ENCODE results near the gene IQGAP1. TPM values are rescaled to one million over a fixed set of nuclear protein-coding genes. Genes with fewer than 3 reads are reported as not detected.

The IQGAP1 gene
- total and polyA plus RNA-seq, 9 of the 15 experiments (the other 6 are each of a cell fraction or from before 2014, with no cell fraction given) = 37.6 to 143 (median 77.7) TPM

GRCh38 chr15:90481023-90481422 lies 93.0 kb downstream of the IQGAP1 start:
- H3K79me2 ChIP-seq (ENCODE audit: control insufficient read depth, insufficient read depth, low read length) = no peaks in the 10 kb centered on the region
- peaks cover 60% of the 10 kb centered on the region for H3K36me3 ChIP-seq (ENCODE audit: control insufficient read depth, insufficient read depth, low read length)
- no TSS peak for BruUV-seq (replicated peaks)
- TF ChIP-seq CCAR2 (IDR thresholded peaks at IDR 0.05; ENCODE audit: low read depth, low read length) = no peak
- TF ChIP-seq HNRNPK (IDR thresholded peaks at IDR 0.05; ENCODE audit: low read depth, low read length, poor library complexity, severe bottlenecking) = no peak
- no peak for TF ChIP-seq MEF2D (tag; conservative IDR thresholded peaks at IDR 0.05; ENCODE audit: low read depth)
- no peak for TF ChIP-seq ZBTB1 (CRISPR knock-in tag; IDR thresholded peaks at IDR 0.05; ENCODE audit: borderline replicate concordance, low read depth)
- no peak for TF ChIP-seq PCBP1 (IDR thresholded peaks at IDR 0.05; ENCODE audit: low read depth, low read length, poor library complexity, severe bottlenecking)
- no peak for TF ChIP-seq ELK3 (CRISPR knock-in tag; IDR thresholded peaks at IDR 0.05)
- no peak for TF ChIP-seq MCM3 (IDR thresholded peaks at IDR 0.05)
- no peak for TF ChIP-seq ZBTB40 (IDR thresholded peaks at IDR 0.05)
- no peak for TF ChIP-seq ZBTB40 (CRISPR knock-in tag; IDR thresholded peaks at IDR 0.05)
- TF ChIP-seq ZNF347 (CRISPR knock-in tag; IDR thresholded peaks at IDR 0.05; ENCODE audit: low read depth) = no peak
- no peak for TF ChIP-seq SIRT6 (IDR thresholded peaks at IDR 0.05; ENCODE audit: low read depth, low read length)
- no peak for TF ChIP-seq KDM5B (IDR thresholded peaks at IDR 0.05; ENCODE audit: insufficient replicate concordance, low read depth, low read length)
- ChIA-PET POLR2A (interaction anchor here (0.6 to 1.0 kb wide), 4 partner anchors 17 to 129 kb away, joined by 3 to 4 read pairs (median 3); partner anchors contain the start of gene ZNF774), CTCF (ENCODE audit: low intra/inter-chr PET ratio) (interaction anchor here (0.5 to 5.4 kb wide), 3 partner anchors 160 to 212 kb away, joined by 3 to 64 read pairs (median 46); no protein-coding TSS in a partner anchor)
- H4K20me1 ChIP-seq (replicated peaks; ENCODE audit: control insufficient read depth, insufficient read depth, low read length) = no peaks in the 10 kb centered on the region; the same call in 1 of the 2 replicates
- H3K9me3 ChIP-seq (replicated peaks; ENCODE audit: control insufficient read depth, insufficient read depth, low read depth, low read length) = no peaks in the 10 kb centered on the region
- DNase-seq (ENCODE audit: extremely low read depth in 1 of 4, low spot score in 3 of 4) = no peak
- H3K4me1 ChIP-seq (replicated peaks in 1 of 2; ENCODE audit: control insufficient read depth in 2 of 2, insufficient read depth in 2 of 2, low read length in 2 of 2) = no peaks in the 10 kb centered on the region
- no peak for FAIRE-seq
- no peak for ATAC-seq
- in situ Hi-C loops (cut with MboI) = no loop called here
- H3K9me1 ChIP-seq (ENCODE audit: control insufficient read depth, insufficient read depth, low read length) = no peaks in the 10 kb centered on the region
- WGBS (ENCODE audit: insufficient coverage, low coverage, missing lambda C conversion rate) = 60% methylated on average over 3 of the region's 3 CpGs
- no peak overlapping the region for H3K4me3 ChIP-seq
- H3K4me2 ChIP-seq (ENCODE audit: insufficient read depth, low read length) = no peak overlapping the region
- no peak overlapping the region for H3K27ac ChIP-seq (ENCODE audit: extremely low read depth, low read depth, low read length)
- no peaks in the 10 kb centered on the region for H3K27me3 ChIP-seq (ENCODE audit: control insufficient read depth in 2 of 2, insufficient read depth in 2 of 2, low read length in 2 of 2)
- intact Hi-C loops (cut with micrococcal nuclease) = loop anchor here (5.0 to 10.0 kb wide), 2 partner anchors 214 to 406 kb away; no protein-coding TSS in a partner anchor
- H2AFZ ChIP-seq (ENCODE audit: low read depth, low read length) = no peak overlapping the region
- H3K9ac ChIP-seq (ENCODE audit: insufficient read depth in 1 of 2, low read depth in 2 of 2, low read length in 2 of 2) = no peak overlapping the region
